ENCODE measurements around the gene TEX53. TPM values are rescaled to one million over a fixed set of nuclear protein-coding genes. Genes with fewer than 3 reads are reported as not detected.

TEX53 gene
- total RNA-seq, 3 donors from 2014 or later = not detected

DNA sequence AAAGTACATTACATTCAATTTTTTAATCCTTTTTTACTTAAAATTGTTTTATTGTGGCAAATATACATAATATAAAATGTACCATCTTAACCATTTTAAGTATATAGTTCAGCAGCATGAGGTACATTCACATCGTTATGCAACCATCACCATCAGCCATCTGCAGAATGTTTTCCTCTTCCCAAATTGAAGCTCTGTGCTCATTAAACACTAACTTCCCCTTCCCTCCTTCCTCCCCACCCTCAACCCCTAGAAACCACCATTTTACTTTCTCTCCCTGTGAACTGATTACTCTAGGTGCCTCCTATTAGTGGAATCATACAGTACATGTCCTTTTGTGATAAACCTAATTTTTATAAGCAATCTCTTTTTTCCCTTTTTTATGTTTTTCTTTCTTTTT, 15.6 kb downstream of the TEX53 start:
- Histone ChIP-seq H3K27me3 (no peaks in the 10 kb centered on the region), H3K9me3 (no peaks in the 10 kb centered on the region), H3K4me1 (no peaks in the 10 kb centered on the region), H3K36me3 (no peaks in the 10 kb centered on the region), H3K4me3 (no peak overlapping the region), H3K27ac (no peak overlapping the region)
- no peak for TF ChIP-seq POLR2A (IDR thresholded peaks at IDR 0.05)
- TF ChIP-seq, protein P1, sequence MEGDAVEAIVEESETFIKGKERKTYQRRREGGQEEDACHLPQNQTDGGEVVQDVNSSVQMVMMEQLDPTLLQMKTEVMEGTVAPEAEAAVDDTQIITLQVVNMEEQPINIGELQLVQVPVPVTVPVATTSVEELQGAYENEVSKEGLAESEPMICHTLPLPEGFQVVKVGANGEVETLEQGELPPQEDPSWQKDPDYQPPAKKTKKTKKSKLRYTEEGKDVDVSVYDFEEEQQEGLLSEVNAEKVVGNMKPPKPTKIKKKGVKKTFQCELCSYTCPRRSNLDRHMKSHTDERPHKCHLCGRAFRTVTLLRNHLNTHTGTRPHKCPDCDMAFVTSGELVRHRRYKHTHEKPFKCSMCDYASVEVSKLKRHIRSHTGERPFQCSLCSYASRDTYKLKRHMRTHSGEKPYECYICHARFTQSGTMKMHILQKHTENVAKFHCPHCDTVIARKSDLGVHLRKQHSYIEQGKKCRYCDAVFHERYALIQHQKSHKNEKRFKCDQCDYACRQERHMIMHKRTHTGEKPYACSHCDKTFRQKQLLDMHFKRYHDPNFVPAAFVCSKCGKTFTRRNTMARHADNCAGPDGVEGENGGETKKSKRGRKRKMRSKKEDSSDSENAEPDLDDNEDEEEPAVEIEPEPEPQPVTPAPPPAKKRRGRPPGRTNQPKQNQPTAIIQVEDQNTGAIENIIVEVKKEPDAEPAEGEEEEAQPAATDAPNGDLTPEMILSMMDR (IDR thresholded peaks at IDR 0.05) = no peak
- TF ChIP-seq POLR2AphosphoS5 (IDR thresholded peaks at IDR 0.05) = no peak
- intact Hi-C loops (cut with DNase I; ENCODE audit: low total_unique reads) = no loop called here
- no peak for DNase-seq (ENCODE audit: low spot score in 2 of 2)

- intact Hi-C loops (cut with DNase I; ENCODE audit: low total_unique reads) = no loop called here
- Histone ChIP-seq H3K27ac (no peak overlapping the region), H3K9me3 (no peaks in the 10 kb centered on the region), H3K27me3 (no peaks in the 10 kb centered on the region), H3K4me3 (no peak overlapping the region), H3K36me3 (no peaks in the 10 kb centered on the region), H3K4me1 (no peaks in the 10 kb centered on the region)
- no peak for DNase-seq (ENCODE audit: low spot score in 2 of 2)
- no peak for TF ChIP-seq POLR2A (IDR thresholded peaks at IDR 0.05)
- TF ChIP-seq POLR2AphosphoS5 (IDR thresholded peaks at IDR 0.05) = no peak
- TF ChIP-seq, protein P1 (IDR thresholded peaks at IDR 0.05) = no peak
These were observed 19.2 kb downstream of the TEX53 start for GRCh38 chr9:114638404-114638803.

DNA sequence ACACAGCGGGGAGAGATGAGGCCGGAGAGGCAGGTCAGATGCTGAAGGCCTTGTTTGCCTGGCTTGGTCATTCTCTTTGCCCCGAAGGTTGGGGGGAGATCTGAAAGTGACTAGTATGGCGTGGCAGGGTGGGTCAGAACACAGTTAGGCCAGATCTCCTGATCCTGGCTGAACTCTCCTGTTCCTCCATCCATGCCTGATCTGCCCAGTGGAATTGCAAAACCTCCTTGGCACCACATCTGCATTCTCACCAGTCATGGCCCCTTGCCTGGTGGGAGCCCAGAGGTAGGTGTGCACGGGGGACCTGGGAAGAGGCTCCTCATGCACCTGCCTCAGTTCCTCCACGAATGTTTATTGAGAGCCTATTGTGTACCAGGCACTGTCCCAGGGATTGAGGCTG, 23.2 kb downstream of the TEX53 start:
- no peak overlapping the region for H3K27ac ChIP-seq
- no peak overlapping the region for H3K4me3 ChIP-seq
- no peak for DNase-seq (ENCODE audit: low spot score in 2 of 2)
- no peaks in the 10 kb centered on the region for H3K27me3 ChIP-seq
- no peaks in the 10 kb centered on the region for H3K4me1 ChIP-seq
- H3K36me3 ChIP-seq = no peaks in the 10 kb centered on the region
- TF ChIP-seq, protein P1 (IDR thresholded peaks at IDR 0.05) = no peak
- no peak for TF ChIP-seq POLR2AphosphoS5 (IDR thresholded peaks at IDR 0.05)
- TF ChIP-seq POLR2A (IDR thresholded peaks at IDR 0.05) = no peak
- intact Hi-C loops (cut with DNase I; ENCODE audit: low total_unique reads) = no loop called here
- no peaks in the 10 kb centered on the region for H3K9me3 ChIP-seq

DNA sequence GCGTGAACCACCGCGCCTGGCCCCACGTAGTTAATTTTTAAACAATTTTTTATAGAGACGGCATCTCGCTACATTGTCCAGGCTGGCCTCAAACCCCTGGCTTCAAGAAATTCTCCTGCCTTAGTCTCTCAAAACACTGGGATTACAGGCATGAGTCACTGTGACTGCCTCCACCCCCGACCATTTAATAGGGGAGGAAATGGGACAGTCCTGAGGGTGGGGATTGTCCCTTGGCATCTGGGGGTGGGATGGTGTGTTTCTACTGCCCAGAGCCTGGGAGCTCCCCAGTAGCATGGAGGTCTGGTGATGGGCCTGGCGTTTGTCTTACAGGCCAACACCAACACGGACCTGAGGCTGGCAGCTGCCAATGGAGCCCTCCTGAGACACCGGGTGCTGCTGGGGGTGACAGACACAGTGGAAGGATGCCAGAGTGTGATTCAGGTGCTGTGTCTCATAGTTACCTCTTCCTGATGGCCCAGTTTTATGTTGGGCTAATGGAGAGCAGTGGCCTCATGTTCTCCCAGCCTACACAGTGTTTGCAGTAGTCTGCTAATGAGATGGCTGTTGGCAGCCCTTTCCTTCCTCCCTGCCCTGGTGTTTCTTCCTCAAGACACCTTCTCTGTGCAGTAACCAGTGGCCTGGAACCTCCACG, 24.0 kb downstream of the TEX53 start:
- Histone ChIP-seq H3K27ac (no peak overlapping the region), H3K36me3 (peaks cover 4% of the 10 kb centered on the region), H3K9me3 (no peaks in the 10 kb centered on the region), H3K27me3 (no peaks in the 10 kb centered on the region), H3K4me3 (no peak overlapping the region), H3K4me1 (no peaks in the 10 kb centered on the region)
- TF ChIP-seq POLR2AphosphoS5 (IDR thresholded peaks at IDR 0.05) (no peak), POLR2A (IDR thresholded peaks at IDR 0.05) (no peak)
- TF ChIP-seq, protein P1 (IDR thresholded peaks at IDR 0.05) = no peak
- intact Hi-C loops (cut with DNase I; ENCODE audit: low total_unique reads) = no loop called here
- no peak for DNase-seq (ENCODE audit: low spot score in 2 of 2)

DNA sequence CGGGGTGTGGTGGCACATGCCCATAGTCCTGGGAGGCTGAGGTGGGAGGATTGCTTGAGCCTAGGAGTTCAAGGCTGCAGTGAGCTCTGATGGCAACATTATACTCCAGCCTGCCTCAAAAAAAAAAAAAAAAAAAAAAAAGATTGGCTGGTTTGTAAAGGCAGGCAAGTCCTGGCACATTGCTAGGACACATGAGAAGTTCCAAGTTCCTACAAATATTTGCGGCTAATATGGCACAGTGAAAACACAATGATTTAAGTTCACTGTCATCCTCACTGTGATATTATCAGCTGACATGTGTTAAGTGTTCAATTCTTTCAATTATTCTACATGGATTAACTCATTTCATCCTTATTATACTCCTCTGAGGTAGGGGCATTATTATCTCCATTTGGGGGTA, 26.4 kb downstream of the TEX53 start:
- Histone ChIP-seq H3K27ac (no peak overlapping the region), H3K36me3 (peaks cover 7% of the 10 kb centered on the region), H3K4me3 (no peak overlapping the region), H3K27me3 (no peaks in the 10 kb centered on the region), H3K4me1 (no peaks in the 10 kb centered on the region), H3K9me3 (no peaks in the 10 kb centered on the region)
- no peak for DNase-seq (ENCODE audit: low spot score in 2 of 2)
- TF ChIP-seq, protein P1 (IDR thresholded peaks at IDR 0.05) = no peak
- TF ChIP-seq POLR2AphosphoS5 (IDR thresholded peaks at IDR 0.05) (no peak), POLR2A (IDR thresholded peaks at IDR 0.05) (no peak)
- intact Hi-C loops (cut with DNase I; ENCODE audit: low total_unique reads) = loop anchor here (2.0 kb wide), 1 partner anchor 18 kb away; no protein-coding TSS in a partner anchor
